Endometrial microvascular endothelial cells (primary cell): Measurements from ENCODE around the gene CRACR2A. TPM values are rescaled to one million over a fixed set of nuclear protein-coding genes. Genes with fewer than 3 reads are reported as not detected.

Experiments used
- in situ Hi-C: cut with HindIII; loops from 2 replicates; pipeline ENCODE4 v1.10.0; 2017; ENCODE audit warnings: low sequenced_read_pairs, low pct_unique_long_range_greater_than_20kb; ENCODE audit errors: inconsistent ontology term
- total RNA-seq: library from RNA; depleted of rRNA; stranded (reverse); fragments of >200 nt; gene quantifications from one replicate; pipeline ENCODE4 v1.2.3, GENCODE V29; 2015; ENCODE audit errors: inconsistent ontology term

Gene CRACR2A
- total RNA-seq, 1 donor from 2014 or later: 16.0 TPM

DNA sequence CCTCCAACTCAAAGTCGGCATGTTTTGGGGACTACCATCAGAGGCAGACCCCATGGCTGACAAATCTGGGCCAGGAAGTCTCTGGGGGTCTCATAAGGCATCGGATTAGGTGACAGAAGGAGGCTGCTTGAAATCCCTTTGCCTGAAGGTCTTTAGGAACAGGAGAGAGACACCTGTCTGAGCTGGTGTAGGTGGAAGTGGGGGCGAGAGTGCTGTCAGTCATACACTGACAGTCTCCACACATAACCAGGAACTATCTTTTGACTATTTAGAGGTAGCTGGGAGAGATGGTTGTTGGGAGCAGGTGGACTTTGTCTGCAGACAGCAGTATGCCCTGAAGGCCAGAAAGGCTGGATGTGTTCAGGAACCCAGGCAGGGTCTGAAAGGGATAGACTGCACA lies 163.2 kb downstream of the CRACR2A start:
- in situ Hi-C loops: no loop called here

DNA sequence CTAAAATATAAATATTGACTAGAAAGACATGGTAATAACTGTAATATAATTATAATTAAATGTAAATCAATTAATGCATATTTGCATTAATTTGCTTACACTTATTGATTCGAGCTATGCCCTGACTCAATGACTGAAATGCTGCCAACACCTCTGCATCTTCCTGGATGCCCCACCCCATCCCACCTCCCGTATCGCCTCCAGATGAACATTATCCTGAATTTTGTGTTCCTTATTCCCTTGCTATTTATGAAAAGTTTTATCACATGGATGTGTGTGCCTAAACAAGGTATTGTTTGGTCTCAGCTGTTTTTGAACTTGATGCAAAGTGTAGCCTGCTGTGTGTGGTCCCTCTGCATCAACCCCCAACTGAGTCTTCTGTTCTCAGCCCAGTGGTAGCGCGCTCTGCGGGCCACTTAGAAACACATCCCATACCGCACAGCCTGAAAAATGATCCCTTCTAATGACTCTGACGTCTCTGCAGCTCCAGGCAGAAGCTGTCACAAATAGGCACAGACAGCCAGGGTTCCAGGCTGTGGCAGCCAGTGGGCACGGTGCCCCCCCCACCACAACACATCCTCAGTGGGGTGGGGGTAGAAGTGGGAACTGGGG lies 165.4 kb downstream of the CRACR2A start:
- in situ Hi-C loops: no loop called here

DNA sequence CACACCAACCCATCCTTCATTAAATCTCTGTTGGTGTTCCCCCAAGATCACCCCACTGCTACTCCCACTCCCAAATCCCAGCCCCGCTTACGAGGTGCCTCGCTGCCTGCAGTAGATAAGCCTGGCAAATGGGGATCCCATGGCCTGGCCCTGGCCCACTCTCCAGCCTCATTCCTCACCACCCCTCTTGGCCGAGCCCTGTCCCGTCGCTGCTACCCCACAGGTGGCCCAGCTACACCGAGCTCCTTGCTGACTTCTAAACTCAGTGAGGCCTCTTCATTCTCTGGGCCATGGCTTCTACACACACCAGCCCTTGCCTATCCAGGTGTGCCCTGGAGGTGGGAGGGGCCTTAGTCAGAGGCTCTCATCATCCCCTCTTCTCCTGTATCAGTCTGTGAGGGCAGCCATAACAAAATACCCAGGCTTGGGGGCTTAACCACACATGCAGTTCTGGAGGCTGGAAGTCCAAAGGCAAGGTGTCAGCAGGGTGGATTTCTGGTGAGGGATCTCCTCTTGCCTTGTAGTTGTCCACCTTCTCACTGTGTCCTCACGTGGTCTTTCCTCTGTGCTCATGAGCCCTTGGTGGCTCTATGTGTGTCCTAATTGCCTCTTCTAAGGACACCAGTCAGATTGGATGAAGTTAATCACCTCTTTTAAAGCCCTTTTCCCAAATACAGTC lies 169.1 kb downstream of the CRACR2A start:
- in situ Hi-C loops: no loop called here

DNA sequence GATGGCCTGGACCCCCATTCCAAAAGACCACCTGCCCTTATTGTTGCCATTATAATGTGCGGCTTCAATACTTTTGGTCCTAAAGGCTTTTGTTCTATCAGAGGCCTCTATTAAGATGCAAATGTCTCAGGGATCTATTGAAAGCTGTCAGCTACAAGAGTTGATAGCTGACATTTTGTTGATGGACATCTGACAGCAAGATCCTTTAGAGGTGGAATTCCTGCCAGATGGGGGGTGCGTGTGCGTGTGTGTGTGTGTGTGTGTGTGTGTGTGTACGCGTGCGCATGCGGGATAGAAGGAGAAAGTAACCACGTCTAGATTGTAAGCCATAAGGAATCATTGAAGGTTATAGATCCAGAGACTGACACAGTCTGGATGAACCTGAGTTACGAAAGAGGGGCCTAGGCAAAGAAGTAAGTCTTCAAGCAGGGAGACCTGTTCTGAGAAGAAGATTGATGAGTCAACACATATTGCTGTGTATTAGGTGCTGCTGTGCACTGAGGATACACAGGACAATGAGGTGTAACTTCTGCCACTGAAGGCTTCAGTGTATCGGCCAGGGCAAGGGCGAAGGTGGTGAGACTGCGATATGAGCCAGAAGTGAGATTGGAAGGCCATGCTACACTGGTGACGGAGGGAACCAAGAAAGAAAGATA lies 172.7 kb downstream of the CRACR2A start:
- in situ Hi-C loops: no loop called here

DNA sequence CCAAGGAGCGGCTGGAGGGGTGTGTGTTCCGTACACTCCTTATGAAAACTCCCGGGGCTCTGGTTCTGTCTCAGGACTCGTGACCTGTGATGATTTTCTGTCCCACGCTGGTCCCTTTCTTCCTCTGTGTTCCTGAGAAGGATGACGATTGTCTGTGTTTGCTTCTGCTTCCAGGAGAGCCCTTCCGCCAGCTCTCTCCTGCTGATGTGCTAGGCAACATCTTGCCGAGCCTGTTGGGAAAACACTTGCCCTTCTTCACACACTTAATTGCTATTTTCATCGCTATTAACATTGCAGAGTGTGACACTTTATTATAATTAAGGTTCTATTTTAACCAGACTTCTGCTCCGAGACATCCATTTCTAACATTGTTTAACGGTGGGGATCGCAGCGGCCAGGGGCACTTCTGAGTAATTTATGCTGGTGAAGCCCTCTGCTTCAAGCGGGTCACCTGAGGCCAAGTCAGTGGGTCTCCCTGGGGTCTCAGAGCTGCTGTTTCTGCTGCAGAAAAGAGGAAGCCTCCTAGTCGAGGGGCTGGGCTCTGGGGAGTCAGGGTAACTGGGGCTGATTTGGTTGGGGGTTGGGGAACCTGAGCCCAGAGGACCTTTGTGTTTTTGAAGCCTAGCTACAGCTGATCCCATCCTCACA lies 173.3 kb downstream of the CRACR2A start:
- in situ Hi-C loops: no loop called here

DNA sequence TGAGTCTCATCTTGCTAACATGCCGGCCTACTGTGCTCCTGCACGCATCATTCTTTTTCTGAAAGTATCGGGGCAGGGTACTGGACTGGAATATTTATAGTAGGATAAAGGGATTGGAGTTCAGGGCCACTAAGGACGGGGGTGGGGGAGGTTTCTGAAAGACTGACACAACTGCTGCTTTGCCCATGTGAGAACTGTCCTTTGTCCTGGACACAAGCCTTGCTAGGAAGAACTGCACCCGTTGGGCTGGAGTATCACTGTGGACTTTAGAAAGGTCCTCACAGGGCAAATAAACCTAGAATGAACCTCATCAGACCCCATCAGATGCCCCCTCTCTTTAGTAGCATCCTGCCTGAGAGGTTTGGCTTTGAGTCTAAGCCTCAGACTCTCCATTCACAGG lies 174.4 kb downstream of the CRACR2A start:
- in situ Hi-C loops: no loop called here

DNA sequence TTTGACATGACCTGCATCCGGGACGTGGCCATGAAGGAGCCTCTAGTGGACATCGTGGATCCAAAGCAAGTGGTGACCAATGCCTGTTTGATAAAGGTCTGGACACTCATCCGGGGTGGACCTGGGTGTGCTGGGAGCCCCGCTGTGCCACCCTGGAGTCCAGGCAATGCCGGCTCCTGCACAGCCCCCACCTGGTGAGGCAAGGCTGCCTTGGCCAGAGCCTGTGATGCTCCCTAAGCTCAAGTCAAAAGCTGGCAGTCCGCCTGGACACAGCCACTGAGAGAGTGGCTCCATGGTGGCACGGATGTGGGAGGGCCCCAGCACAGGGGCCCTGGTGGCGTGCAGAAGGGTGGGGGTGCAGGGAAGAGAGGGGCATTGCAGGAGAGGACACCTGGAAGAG lies 176.0 kb downstream of the CRACR2A start:
- in situ Hi-C loops: no loop called here

DNA sequence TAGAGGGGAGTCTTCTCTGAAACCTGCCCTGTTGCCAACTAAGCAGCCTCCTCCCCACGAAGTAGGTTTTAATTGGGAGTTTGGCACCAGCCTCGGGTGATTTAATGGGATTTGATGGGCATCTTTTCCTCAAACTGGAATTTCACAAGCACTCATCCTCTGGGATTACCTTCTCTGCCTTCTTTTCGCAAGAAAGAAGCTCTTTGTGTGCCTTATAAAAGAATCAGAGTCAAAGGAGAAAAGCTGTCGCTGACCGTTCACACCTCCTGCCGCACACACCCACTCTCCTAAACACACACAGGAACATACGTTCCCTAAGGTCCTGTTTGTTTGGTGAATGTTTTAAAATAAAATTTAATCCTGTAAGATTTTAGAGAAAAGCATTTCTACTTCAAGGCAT lies 177.9 kb downstream of the CRACR2A start:
- in situ Hi-C loops: no loop called here

DNA sequence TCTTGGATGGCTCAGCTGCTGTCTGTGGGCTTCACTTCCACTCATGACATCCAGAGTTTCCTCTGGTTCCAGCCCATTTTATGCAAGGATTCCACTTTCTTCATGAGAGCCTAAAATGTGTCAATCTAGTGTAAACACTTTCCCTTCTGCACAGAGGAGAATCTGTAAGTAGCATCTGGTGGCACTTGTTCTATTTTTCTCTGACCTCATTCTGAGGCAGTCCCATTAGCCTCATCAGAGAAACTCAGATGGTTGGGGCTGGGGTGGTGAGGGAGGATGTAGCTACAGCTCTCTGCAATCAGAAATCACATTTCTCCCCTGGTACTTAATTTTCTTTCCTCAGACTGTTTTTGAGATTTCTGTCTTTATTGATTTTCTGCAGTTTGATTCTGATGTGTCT lies 180.3 kb downstream of the CRACR2A start:
- in situ Hi-C loops: no loop called here

DNA sequence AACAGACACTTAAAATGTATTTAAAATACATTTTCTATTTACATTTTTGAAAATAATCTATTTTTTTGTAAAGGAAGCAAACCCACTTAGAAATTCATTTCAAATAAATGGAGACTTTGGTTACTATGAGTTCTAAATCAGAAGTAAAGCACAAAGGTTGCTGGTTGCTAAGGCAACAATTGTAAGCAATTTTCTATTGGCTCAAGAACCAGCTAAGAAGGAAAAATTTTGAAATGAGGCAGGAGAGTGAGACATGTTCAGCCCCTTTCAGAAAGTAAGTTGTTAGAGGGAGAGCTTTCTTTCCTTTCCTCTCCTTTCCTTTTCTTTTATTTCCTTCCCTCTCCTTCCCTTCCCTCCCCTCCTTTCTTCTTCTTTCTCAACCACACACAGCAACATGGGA lies 181.2 kb downstream of the CRACR2A start:
- in situ Hi-C loops: no loop called here

DNA sequence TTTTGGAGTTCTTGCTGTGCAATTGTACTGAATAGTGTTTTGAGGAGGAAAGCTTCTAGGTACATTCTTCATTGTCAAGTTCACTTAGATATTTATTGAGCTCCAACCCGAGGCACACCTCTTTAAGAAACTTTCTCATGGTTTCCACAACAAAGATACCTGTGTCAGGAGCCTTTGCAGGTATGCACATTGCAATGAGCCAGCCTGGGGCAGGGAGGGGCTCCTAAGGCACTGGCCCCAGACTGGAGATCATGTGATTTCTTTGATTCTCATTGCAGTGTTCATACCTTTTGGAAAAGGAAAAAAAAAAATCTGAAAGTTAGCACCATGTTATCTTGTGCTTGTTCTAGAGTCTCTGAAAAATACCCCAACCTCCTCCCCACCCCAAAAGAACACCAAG lies 181.6 kb downstream of the CRACR2A start:
- in situ Hi-C loops: no loop called here

DNA sequence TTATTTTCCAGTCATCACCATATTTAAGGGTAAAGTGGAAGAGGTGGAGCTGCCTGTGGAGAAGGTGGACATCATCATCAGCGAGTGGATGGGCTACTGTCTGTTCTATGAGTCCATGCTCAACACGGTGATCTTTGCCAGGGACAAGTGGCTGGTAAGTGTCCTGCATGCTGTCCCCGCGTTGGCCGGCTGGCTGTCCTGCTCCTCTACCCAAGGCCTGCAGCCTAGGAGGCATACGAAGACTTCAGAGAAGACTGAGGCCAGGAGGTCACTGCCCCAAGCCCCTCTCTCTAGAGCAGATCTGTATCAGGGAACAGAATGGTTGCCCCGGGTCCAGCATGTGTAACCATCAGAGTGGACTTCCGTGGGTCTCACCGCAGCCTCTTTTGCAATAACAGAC lies 184.2 kb downstream of the CRACR2A start:
- in situ Hi-C loops: no loop called here

DNA sequence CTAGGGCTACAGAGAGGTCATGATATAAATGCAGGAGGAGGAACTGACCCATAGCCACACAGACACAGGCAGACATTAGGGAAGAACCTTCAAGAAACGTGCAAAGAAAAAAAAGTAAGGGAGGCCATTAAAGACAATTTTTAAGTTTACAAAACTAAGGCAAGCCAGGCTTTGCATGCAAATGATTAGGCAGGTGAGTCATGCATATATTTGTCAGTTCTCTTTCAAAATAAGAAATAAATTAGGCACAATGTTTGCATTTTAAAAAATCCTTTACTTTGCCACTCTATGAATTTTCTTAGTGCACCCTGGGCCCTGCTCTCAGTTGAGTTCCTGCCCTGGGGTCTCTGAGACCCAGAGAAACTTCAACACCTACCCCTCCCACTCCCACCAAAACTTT lies 186.9 kb downstream of the CRACR2A start:
- in situ Hi-C loops: no loop called here

Other genes starting within 250 kb of the CRACR2A start
- 3.2 TPM for gene PARP11, start 120.3 kb upstream of the CRACR2A start, total RNA-seq